OCI-LY7 (cell line): ENCODE measurements around the gene KRR1. TPM values are rescaled to one million over a fixed set of nuclear protein-coding genes. Genes with fewer than 3 reads are reported as not detected.
"Not testable (repeated sequence)": the region's sequence is repeated elsewhere in the genome, so short reads cannot be mapped to it uniquely, and the experiment has no call there.

ENCODE experiments used
- BruUV-seq: library from RNA; stranded (reverse); fragments of 400-500 nt; replicated peaks from 2 replicates; lab custom pipeline; 2021; lab: Mats Ljungman, UMichigan
- CTCF ChIA-PET: fragments of 300-600 bp; sonication (Branson Sonifier 250); formaldehyde crosslinking; loops from one replicate; lab custom pipeline; 2022; ENCODE audit warnings: antibody characterized with exemption; ENCODE audit not compliant: unreplicated experiment; lab: Charles Lee
- POLR2A ChIA-PET: fragments of 300-600 bp; sonication (Branson Sonifier 250); formaldehyde crosslinking; loops from one replicate; lab custom pipeline; 2022; ENCODE audit warnings: antibody characterized with exemption; lab: Charles Lee
- DNase-seq: peaks from one replicate; pipeline ENCODE4 v3.0.0-alpha.2; 2015; ENCODE audit warnings: low spot score
- H2AFZ ChIP-seq: fragments of 200-600 bp; sonication (generic), shearing (Covaris generic); 2 replicates; pipeline ENCODE4 v1.6.1; 2014; ENCODE audit warnings: mild to moderate bottlenecking, antibody characterized with exemption, low read length, moderate library complexity
- H3K27ac ChIP-seq: fragments of 200-600 bp; sonication (generic); 2 replicates; pipeline ENCODE4 v1.5.1; 2014; ENCODE audit warnings: mixed run types, low read depth, mild to moderate bottlenecking, moderate library complexity, low read length, inconsistent platforms; ENCODE audit not compliant: poor library complexity, severe bottlenecking
- H3K36me3 ChIP-seq: fragments of 200-600 bp; sonication (generic); 2 replicates; pipeline ENCODE4 v1.6.1; 2014; ENCODE audit warnings: mild to moderate bottlenecking, antibody characterized with exemption, low read length, moderate library complexity, mixed read lengths; ENCODE audit not compliant: insufficient read depth
- H3K4me1 ChIP-seq: fragments of 200-600 bp; sonication (generic); 2 replicates; pipeline ENCODE4 v1.5.1; 2014; ENCODE audit warnings: mild to moderate bottlenecking, low read length; ENCODE audit not compliant: insufficient read depth, poor library complexity, severe bottlenecking
- H3K4me2 ChIP-seq: fragments of 200-600 bp; sonication (generic); 2 replicates; pipeline ENCODE4 v1.6.1; 2014; ENCODE audit warnings: mild to moderate bottlenecking, low read length
- H3K4me3 ChIP-seq: fragments of 200-600 bp; sonication (generic); 2 replicates; pipeline ENCODE4 v1.5.1; 2014; ENCODE audit warnings: mild to moderate bottlenecking, low read depth, low read length; ENCODE audit not compliant: poor library complexity, severe bottlenecking
- H3K79me2 ChIP-seq: fragments of 200-600 bp; sonication (generic); 2 replicates; pipeline ENCODE4 v1.6.1; 2016; ENCODE audit warnings: low read depth, mild to moderate bottlenecking, low read length, moderate library complexity, mixed read lengths; ENCODE audit not compliant: insufficient read depth
- H3K9me2 ChIP-seq: fragments of 200-600 bp; sonication (generic); 2 replicates; pipeline ENCODE4 v1.6.1; 2016; ENCODE audit warnings: mild to moderate bottlenecking, low read length, mixed read lengths; ENCODE audit not compliant: insufficient read depth
- H3K9me3 ChIP-seq: fragments of 200-600 bp; sonication (generic); 2 replicates; pipeline ENCODE4 v1.6.1; 2014; ENCODE audit warnings: mild to moderate bottlenecking, mixed run types, low read length, mixed read lengths
- H4K20me1 ChIP-seq: fragments of 200-600 bp; sonication (generic); 2 replicates; pipeline ENCODE4 v1.6.1; 2014; ENCODE audit warnings: mild to moderate bottlenecking, antibody characterized with exemption, low read length, moderate library complexity, mixed read lengths; ENCODE audit not compliant: insufficient read depth
- EZH2phosphoT487 ChIP-seq: fragments of 200-600 bp; sonication (generic); IDR thresholded peaks from 2 replicates; pipeline ENCODE4 v1.6.1; 2018; ENCODE audit warnings: low read depth, borderline replicate concordance, mild to moderate bottlenecking, mixed run types, antibody characterized with exemption, low read length, moderate library complexity, mixed read lengths
- intact Hi-C: fragments of 100-400 bp; cut with micrococcal nuclease; formaldehyde crosslinking; loops from one replicate; pipeline ENCODE4 v1.10.0; 2022; ENCODE audit not compliant: unreplicated experiment
- total RNA-seq, 2 experiments: library from RNA; depleted of rRNA in 1 of 2; stranded (reverse); fragments of >200 nt in 1 of 2; shearing (Covaris generic) in 1 of 2; gene quantifications; 2 replicates each; pipeline ENCODE4 v1.2.3, GENCODE V29; 2014 to 2022
- TF ChIP-seq, protein P1 (sequence below): fragments of 200-600 bp; sonication (generic); conservative IDR thresholded peaks from 2 replicates; pipeline ENCODE4 v1.5.1; 2014; ENCODE audit warnings: mild to moderate bottlenecking, antibody characterized with exemption, low read length, moderate library complexity, mixed read lengths

Gene KRR1
- total RNA-seq, 2 experiments from 2014 or later = 44.0 to 78.0 TPM

DNA sequence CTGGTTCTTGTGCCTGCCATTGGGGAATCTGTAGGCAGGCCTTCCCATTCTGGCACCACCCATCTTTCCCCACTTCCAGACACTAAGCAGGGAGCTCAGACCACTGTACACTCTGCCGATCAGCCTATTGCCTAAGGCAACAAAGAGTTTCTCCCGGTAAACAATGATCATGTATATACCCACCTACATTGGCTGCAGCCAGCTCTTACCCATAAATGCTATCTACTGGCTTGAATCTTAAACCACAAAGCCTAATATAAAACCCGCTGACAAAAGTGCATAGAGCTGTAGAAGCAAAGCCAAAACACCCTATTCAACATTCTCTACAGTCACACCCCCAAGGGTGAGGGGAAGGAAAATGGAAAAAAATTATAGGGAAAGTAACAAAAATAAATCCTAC, 51.7 kb downstream of the KRR1 start:
- intact Hi-C loops = no loop called here
- H3K4me1 ChIP-seq = no peaks in the 10 kb centered on the region
- DNase-seq = no peak
- H3K36me3 ChIP-seq = no peaks in the 10 kb centered on the region
- ChIA-PET CTCF (no interaction called here), POLR2A (interaction anchor here (1.0 to 1.3 kb wide), 2 partner anchors 13 to 15 kb away, joined by 3 read pairs; no protein-coding TSS in a partner anchor)
- no peaks in the 10 kb centered on the region for H3K79me2 ChIP-seq
- TF ChIP-seq, protein P1, sequence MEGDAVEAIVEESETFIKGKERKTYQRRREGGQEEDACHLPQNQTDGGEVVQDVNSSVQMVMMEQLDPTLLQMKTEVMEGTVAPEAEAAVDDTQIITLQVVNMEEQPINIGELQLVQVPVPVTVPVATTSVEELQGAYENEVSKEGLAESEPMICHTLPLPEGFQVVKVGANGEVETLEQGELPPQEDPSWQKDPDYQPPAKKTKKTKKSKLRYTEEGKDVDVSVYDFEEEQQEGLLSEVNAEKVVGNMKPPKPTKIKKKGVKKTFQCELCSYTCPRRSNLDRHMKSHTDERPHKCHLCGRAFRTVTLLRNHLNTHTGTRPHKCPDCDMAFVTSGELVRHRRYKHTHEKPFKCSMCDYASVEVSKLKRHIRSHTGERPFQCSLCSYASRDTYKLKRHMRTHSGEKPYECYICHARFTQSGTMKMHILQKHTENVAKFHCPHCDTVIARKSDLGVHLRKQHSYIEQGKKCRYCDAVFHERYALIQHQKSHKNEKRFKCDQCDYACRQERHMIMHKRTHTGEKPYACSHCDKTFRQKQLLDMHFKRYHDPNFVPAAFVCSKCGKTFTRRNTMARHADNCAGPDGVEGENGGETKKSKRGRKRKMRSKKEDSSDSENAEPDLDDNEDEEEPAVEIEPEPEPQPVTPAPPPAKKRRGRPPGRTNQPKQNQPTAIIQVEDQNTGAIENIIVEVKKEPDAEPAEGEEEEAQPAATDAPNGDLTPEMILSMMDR = no peak
- no peak for TF ChIP-seq EZH2phosphoT487
- no peaks in the 10 kb centered on the region for H4K20me1 ChIP-seq
- no peak overlapping the region for H3K4me2 ChIP-seq
- no peak overlapping the region for H3K27ac ChIP-seq
- H2AFZ ChIP-seq = no peak overlapping the region
- peaks cover 4% of the 10 kb centered on the region; the same call in 1 of the 2 replicates for H3K9me3 ChIP-seq
- H3K4me3 ChIP-seq = no peak overlapping the region
- no peaks in the 10 kb centered on the region for H3K9me2 ChIP-seq
- BruUV-seq = no TSS peak

DNA sequence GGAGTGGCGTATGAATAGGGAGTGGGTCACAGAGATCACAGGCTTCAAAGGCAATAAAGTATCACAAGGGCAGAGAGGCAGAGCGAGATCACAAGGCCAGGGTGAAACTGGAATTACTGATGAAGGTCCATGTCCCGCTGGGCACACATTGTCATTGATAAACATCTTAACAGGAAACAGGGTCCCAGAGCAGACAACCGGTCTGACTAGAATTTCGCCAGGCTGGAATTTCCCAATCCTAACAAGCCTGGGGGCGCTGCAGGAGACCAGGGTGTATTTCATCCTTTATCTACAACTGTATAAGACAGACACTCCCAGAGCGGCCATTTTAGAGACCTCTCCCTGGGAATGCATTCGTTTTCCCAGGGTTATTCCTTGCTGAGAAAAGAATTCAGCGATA, 53.5 kb downstream of the KRR1 start:
- H3K79me2 ChIP-seq, H3K27ac ChIP-seq, CTCF ChIA-PET, H3K36me3 ChIP-seq, intact Hi-C loops, H3K4me1 ChIP-seq, H4K20me1 ChIP-seq, H3K9me2 ChIP-seq, H2AFZ ChIP-seq, H3K9me3 ChIP-seq, H3K4me3 ChIP-seq, H3K4me2 ChIP-seq, BruUV-seq, DNase-seq: not testable (repeated sequence)
- POLR2A ChIA-PET = interaction anchor here (0.7 kb wide), 1 partner anchor 14 kb away, joined by 4 read pairs; no protein-coding TSS in a partner anchor

DNA sequence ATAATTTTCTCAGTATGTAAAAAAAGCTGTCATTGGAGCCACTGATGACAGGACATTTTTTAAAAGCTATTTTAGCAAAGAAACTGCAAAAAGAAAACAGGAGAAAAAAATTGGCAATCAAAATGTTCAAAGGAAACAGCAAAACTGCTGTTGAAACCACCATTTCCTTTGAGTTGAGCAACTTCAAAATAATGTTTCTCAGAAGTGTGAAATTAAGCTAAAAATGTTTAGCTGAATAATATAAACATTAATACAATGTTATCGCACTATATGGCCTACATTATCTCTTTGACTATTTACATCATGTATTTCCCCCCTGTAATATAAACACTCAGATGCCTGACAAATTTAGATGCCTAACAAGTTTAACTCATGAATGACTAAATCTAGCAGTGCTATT, 54.2 kb downstream of the KRR1 start:
- Histone ChIP-seq H3K79me2 (no peaks in the 10 kb centered on the region), H4K20me1 (no peaks in the 10 kb centered on the region), H3K4me3 (no peak overlapping the region), H2AFZ (no peak overlapping the region), H3K4me1 (no peaks in the 10 kb centered on the region), H3K9me2 (no peaks in the 10 kb centered on the region), H3K27ac (no peak overlapping the region), H3K36me3 (no peaks in the 10 kb centered on the region), H3K4me2 (no peak overlapping the region), H3K9me3 (peaks cover 4% of the 10 kb centered on the region; the same call in 1 of the 2 replicates)
- POLR2A ChIA-PET = interaction anchor here (0.7 kb wide), 1 partner anchor 14 kb away, joined by 4 read pairs; no protein-coding TSS in a partner anchor
- TF ChIP-seq, protein P1 = no peak
- TF ChIP-seq EZH2phosphoT487 = no peak
- no TSS peak for BruUV-seq
- no peak for DNase-seq
- CTCF ChIA-PET = no interaction called here
- intact Hi-C loops = no loop called here
